ENCODE results near the gene CPNE1. TPM values are rescaled to one million over a fixed set of nuclear protein-coding genes. Genes with fewer than 3 reads are reported as not detected.

Gene CPNE1
- total and polyA plus RNA-seq, 2 of the 8 experiments (the other 6 are each of a cell fraction or from before 2014, with no cell fraction given) = 294 to 346 TPM

DNA sequence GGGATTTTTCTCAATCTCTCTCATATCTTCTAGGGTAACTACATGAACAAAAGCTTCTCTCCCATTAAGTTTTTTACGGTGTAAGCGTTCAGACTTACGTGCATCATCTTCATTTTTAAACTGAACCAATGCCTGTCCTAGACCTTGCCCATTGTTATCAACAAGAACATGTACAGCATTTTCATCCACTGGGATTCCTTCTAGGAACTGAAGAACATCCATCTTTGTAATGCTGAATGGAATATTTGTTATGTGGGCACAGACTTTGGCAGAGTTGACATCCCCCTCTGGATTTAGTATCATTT lies 11.3 kb downstream of the CPNE1 start:
- no peak for FAIRE-seq

More for the DNA sequence above, 11.3 kb downstream of the CPNE1 start:
- H3K9ac ChIP-seq (replicated peaks in 1 of 4; ENCODE audit: extremely low read depth in 1 of 4, low read depth in 3 of 4, low read length in 3 of 4) = no peak overlapping the region
- POLR2A ChIA-PET (ENCODE audit: partially characterized antibody) = interaction anchor here (0.8 to 4.4 kb wide), 7 partner anchors 9 to 132 kb away, joined by 3 to 43 read pairs (median 4); partner anchors contain the start of genes CPNE1 and RBM12
- H3K14ac ChIP-seq (ENCODE audit: insufficient read length) = no peak overlapping the region
- H3K23me2 ChIP-seq (ENCODE audit: low read depth, low read length) = no peaks in the 10 kb centered on the region
- H2BK5ac ChIP-seq (ENCODE audit: low read depth, low read length) = no peak overlapping the region
- no peak overlapping the region for H2AFZ ChIP-seq (ENCODE audit: low read length)
- no peak overlapping the region for H2AK5ac ChIP-seq (ENCODE audit: low read depth, low read length)
- peaks cover 44 to 100% of the 10 kb centered on the region in 2 experiments for H3K79me2 ChIP-seq (ENCODE audit: control insufficient read depth in 1 of 2, insufficient read depth in 2 of 2, low read length in 2 of 2)
- no peak overlapping the region for H2BK20ac ChIP-seq (ENCODE audit: low read length)
- 100% methylated on average over 3 of the region's 3 CpGs; no CpG with 5 or more reads in 1 of the 2 experiments for WGBS, 2 experiments (ENCODE audit: extremely low coverage in 1 of 2, insufficient coverage in 1 of 2, insufficient read length in 1 of 2, insufficient replicate concordance in 2 of 2, low coverage in 1 of 2, low lambda C conversion rate in 2 of 2, missing lambda C conversion rate in 1 of 2)
- H2BK120ac ChIP-seq (replicated peaks; ENCODE audit: low read depth, low read length) = no peak overlapping the region
- CTCF ChIA-PET (ENCODE audit: partially characterized antibody) = interaction anchor here (0.5 to 0.9 kb wide), 2 partner anchors 9 to 455 kb away, joined by 3 read pairs; no protein-coding TSS in a partner anchor
- H3K23ac ChIP-seq (ENCODE audit: insufficient read length) = no peak overlapping the region
- peaks cover 14% of the 10 kb centered on the region for H3K79me1 ChIP-seq (ENCODE audit: low read depth, low read length)
- TF ChIP-seq POLR2AphosphoS5 (IDR thresholded peaks at IDR 0.05; ENCODE audit: low read depth, low read length) (peak; percentile 13; the same call in 1 of the 2 replicates), PHF8 (conservative IDR thresholded peaks at IDR 0.05; ENCODE audit: low read depth, low read length) (no peak), NRF1 (IDR thresholded peaks at IDR 0.05; ENCODE audit: low read depth, low read length) (no peak), RXRA (IDR thresholded peaks at IDR 0.05; ENCODE audit: insufficient read depth, low read depth, low read length) (no peak), YY1 (IDR thresholded peaks at IDR 0.05; ENCODE audit: low read depth, low read length) (no peak), KDM1A (IDR thresholded peaks at IDR 0.05; ENCODE audit: borderline replicate concordance, low read length) (no peak)
- TF ChIP-seq, protein P1, sequence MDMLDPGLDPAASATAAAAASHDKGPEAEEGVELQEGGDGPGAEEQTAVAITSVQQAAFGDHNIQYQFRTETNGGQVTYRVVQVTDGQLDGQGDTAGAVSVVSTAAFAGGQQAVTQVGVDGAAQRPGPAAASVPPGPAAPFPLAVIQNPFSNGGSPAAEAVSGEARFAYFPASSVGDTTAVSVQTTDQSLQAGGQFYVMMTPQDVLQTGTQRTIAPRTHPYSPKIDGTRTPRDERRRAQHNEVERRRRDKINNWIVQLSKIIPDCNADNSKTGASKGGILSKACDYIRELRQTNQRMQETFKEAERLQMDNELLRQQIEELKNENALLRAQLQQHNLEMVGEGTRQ (IDR thresholded peaks at IDR 0.05; ENCODE audit: low read length) = no peak
- H4K5ac ChIP-seq (ENCODE audit: insufficient read length, low read depth, low read length) = no peak overlapping the region
- H4K20me1 ChIP-seq (replicated peaks in 1 of 2; ENCODE audit: control insufficient read depth in 1 of 2, insufficient read depth in 2 of 2, low read length in 2 of 2) = peaks cover 32 to 40% of the 10 kb centered on the region in 2 experiments
- H3K18ac ChIP-seq (ENCODE audit: extremely low read depth, low read length) = no peak overlapping the region
- H4K8ac ChIP-seq (ENCODE audit: extremely low read depth, insufficient read depth, low read length) = no peak overlapping the region
- peaks cover 10 to 53% (median 25%) of the 10 kb centered on the region in 4 experiments; a peak in 7 of 8 replicates for H3K36me3 ChIP-seq (ENCODE audit: control insufficient read depth in 2 of 4, insufficient read depth in 4 of 4, low read length in 3 of 4)
- H3K4me1 ChIP-seq (replicated peaks in 1 of 4; ENCODE audit: control insufficient read depth in 3 of 4, insufficient read depth in 4 of 4, low read length in 3 of 4) = peaks cover 0 to 2% (median 0%) of the 10 kb centered on the region in 4 experiments; a peak in 1 of 7 replicates
- H3K27me3 ChIP-seq (replicated peaks in 1 of 4; ENCODE audit: control insufficient read depth in 3 of 4, extremely low read depth in 1 of 4, insufficient read depth in 3 of 4, low read length in 3 of 4) = no peaks in the 10 kb centered on the region
- no peak overlapping the region for H2BK15ac ChIP-seq (ENCODE audit: low read length)
- no peak overlapping the region for H4K91ac ChIP-seq (replicated peaks; ENCODE audit: insufficient read length, low read length)
- H3K9me3 ChIP-seq (ENCODE audit: insufficient read depth in 2 of 2, low read depth in 1 of 2, low read length in 1 of 2) = no peaks in the 10 kb centered on the region
- H3K56ac ChIP-seq (replicated peaks; ENCODE audit: insufficient read length, low read depth, low read length) = no peak overlapping the region
- H3K4me2 ChIP-seq (ENCODE audit: insufficient read depth in 1 of 2, low read depth in 2 of 2, low read length in 2 of 2) = no peak overlapping the region
- H3K27ac ChIP-seq (ENCODE audit: low read depth, low read length) = no peak overlapping the region
- DNase-seq (ENCODE audit: low read depth in 1 of 2, low spot score in 2 of 2) = no peak
- H2BK12ac ChIP-seq (ENCODE audit: low read depth, low read length) = no peak overlapping the region
- H3K4ac ChIP-seq (replicated peaks; ENCODE audit: insufficient read length, low read depth, low read length) = no peak overlapping the region
- no peak overlapping the region for H3K4me3 ChIP-seq (ENCODE audit: extremely low read depth in 1 of 4, insufficient read depth in 2 of 4, low read depth in 3 of 4, low read length in 4 of 4)
